ENCODE results near the gene MNT. TPM values are rescaled to one million over a fixed set of nuclear protein-coding genes. Genes with fewer than 3 reads are reported as not detected.
A peak's percentile ranks its signal among the peaks of the same experiment; 100 is the strongest.

The MNT gene
- total and polyA plus RNA-seq, 9 of the 15 experiments (the other 6 are each of a cell fraction or from before 2014, with no cell fraction given) = 0.18 to 23.8 (median 5.3) TPM

GRCh38 chr17:2336852-2337543 is 63.9 kb downstream of the MNT start, which contains the start of gene SGSM2 (continued):
- TF ChIP-seq MGA (IDR thresholded peaks at IDR 0.05) (no peak; the same call in 1 of the 2 replicates), COPS2 (conservative IDR thresholded peaks at IDR 0.05) (no peak), STAT5B (CRISPR knock-in tag; IDR thresholded peaks at IDR 0.05) (no peak), NUFIP1 (IDR thresholded peaks at IDR 0.05; ENCODE audit: partially characterized antibody) (no peak), ARID2 (IDR thresholded peaks at IDR 0.05) (no peak), ZNF316 (IDR thresholded peaks at IDR 0.05) (no peak), HDAC1 (IDR thresholded peaks at IDR 0.05) (no peak), ZMIZ1 (IDR thresholded peaks at IDR 0.05; ENCODE audit: low read depth in 2 of 2, low read length in 2 of 2) (no peak), ZNF408 (CRISPR knock-in tag; IDR thresholded peaks at IDR 0.05; ENCODE audit: low read depth) (no peak), RBFOX2 (IDR thresholded peaks at IDR 0.05; ENCODE audit: low read depth, low read length) (peak; percentile 28), HMGN3 (IDR thresholded peaks at IDR 0.05; ENCODE audit: borderline replicate concordance, extremely low read depth, insufficient read length, low read depth, low read length) (no peak), PHTF2 (CRISPR knock-in tag; IDR thresholded peaks at IDR 0.05) (no peak), CBX2 (IDR thresholded peaks at IDR 0.05; ENCODE audit: insufficient read depth, low read length, poor library complexity, severe bottlenecking) (no peak), TBP (optimal IDR thresholded peaks at IDR 0.05; ENCODE audit: low read depth, low read length) (peak; percentile 11)

All from K562 (cell line).